VCaP (cell line): ENCODE measurements around the gene CDC16.
"Not testable (repeated sequence)": the region's sequence is repeated elsewhere in the genome, so short reads cannot be mapped to it uniquely, and the experiment has no call there.

ENCODE experiments used
- H3K27ac ChIP-seq: fragments of 450-650 bp; 2 replicates; pipeline ENCODE4 v1.5.1; 2017
- CTCF ChIP-seq: fragments of 450-650 bp; conservative IDR thresholded peaks from 2 replicates; pipeline ENCODE4 v1.5.1; 2017; ENCODE audit warnings: mild to moderate bottlenecking, moderate library complexity

CDC16 gene

GRCh38 chr13:114263578-114263977 is 28.9 kb downstream of the CDC16 start:
- no peak for TF ChIP-seq CTCF

GRCh38 chr13:114264313-114264712 is 29.6 kb downstream of the CDC16 start:
- not testable (repeated sequence) for H3K27ac ChIP-seq

More at GRCh38 chr13:114263578-114263977, 28.9 kb downstream of the CDC16 start:
- no peak overlapping the region for H3K27ac ChIP-seq

GRCh38 chr13:114264886-114265611 is 30.4 kb downstream of the CDC16 start:
- no peak overlapping the region for H3K27ac ChIP-seq
- no peak for TF ChIP-seq CTCF

- no peak overlapping the region for H3K27ac ChIP-seq
- no peak for TF ChIP-seq CTCF
These were observed 31.5 kb downstream of the CDC16 start for GRCh38 chr13:114266241-114266640.

- H3K27ac ChIP-seq: no peak overlapping the region
These were observed 33.9 kb downstream of the CDC16 start for GRCh38 chr13:114268344-114269280.

GRCh38 chr13:114269281-114269770 is 34.6 kb downstream of the CDC16 start:
- H3K27ac ChIP-seq: no peak overlapping the region
- no peak for TF ChIP-seq CTCF

More at GRCh38 chr13:114268344-114269280, 33.9 kb downstream of the CDC16 start:
- no peak for TF ChIP-seq CTCF

- no peak overlapping the region for H3K27ac ChIP-seq
- TF ChIP-seq CTCF: no peak
These were observed 38.3 kb downstream of the CDC16 start for GRCh38 chr13:114272977-114273376.
